GM23338 (cell line): ENCODE data around the gene AKAP9. TPM values are rescaled to one million over a fixed set of nuclear protein-coding genes. Genes with fewer than 3 reads are reported as not detected.

Source experiments
- ATAC-seq: fragments of 200-7000 bp; cut with Tn5 transposase; 3 replicates; pipeline ENCODE4 v1.9.1; 2020
- DNase-seq: peaks from one replicate; pipeline ENCODE4 v3.0.0-alpha.2; 2015; ENCODE audit warnings: low spot score
- H2AFZ ChIP-seq: fragments of 200-600 bp; sonication (generic); 2 replicates; pipeline ENCODE4 v1.8.0; 2016; ENCODE audit warnings: antibody characterized with exemption, mild to moderate bottlenecking, moderate library complexity
- H3F3A ChIP-seq: fragments of 200-600 bp; sonication (generic); replicated peaks from 2 replicates; pipeline ENCODE4 v1.8.0; 2017; ENCODE audit warnings: antibody characterized with exemption, mixed run types, low read depth
- H3K27ac ChIP-seq: fragments of 200-600 bp; sonication (generic); 2 replicates; pipeline ENCODE4 v1.6.1; 2016; ENCODE audit warnings: low read depth
- H3K27me3 ChIP-seq: fragments of 200-600 bp; sonication (generic); 2 replicates; pipeline ENCODE4 v1.8.0; 2016; ENCODE audit warnings: mild to moderate bottlenecking, mixed run types, moderate library complexity; ENCODE audit not compliant: insufficient read depth
- H3K36me3 ChIP-seq: fragments of 200-600 bp; sonication (generic); 2 replicates; pipeline ENCODE4 v1.8.0; 2016; ENCODE audit warnings: mild to moderate bottlenecking; ENCODE audit not compliant: insufficient read depth
- H3K4me1 ChIP-seq: fragments of 200-600 bp; sonication (generic); 2 replicates; pipeline ENCODE4 v1.8.0; 2016; ENCODE audit warnings: mild to moderate bottlenecking, moderate library complexity; ENCODE audit not compliant: insufficient read depth
- H3K4me2 ChIP-seq: fragments of 200-600 bp; sonication (generic); 2 replicates; pipeline ENCODE4 v1.7.1; 2017; ENCODE audit warnings: mixed run types
- H3K4me3 ChIP-seq: fragments of 200-600 bp; sonication (generic); 2 replicates; pipeline ENCODE4 v1.6.1; 2016; ENCODE audit warnings: mixed run types
- H3K79me2 ChIP-seq: fragments of 200-600 bp; sonication (generic); replicated peaks from 2 replicates; pipeline ENCODE4 v1.8.0; 2017; ENCODE audit warnings: mild to moderate bottlenecking; ENCODE audit not compliant: insufficient read depth
- H3K9me2 ChIP-seq: fragments of 200-600 bp; sonication (generic); 2 replicates; pipeline ENCODE4 v1.8.0; 2017; ENCODE audit not compliant: insufficient read depth
- H4K20me1 ChIP-seq: fragments of 200-600 bp; sonication (generic); replicated peaks from 2 replicates; pipeline ENCODE4 v1.8.0; 2017; ENCODE audit warnings: mild to moderate bottlenecking; ENCODE audit not compliant: insufficient read depth
- H3K27ac Mint-ChIP-seq: 2 replicates; pipeline ENCODE4 v1.8.0; 2020; ENCODE audit warnings: inconsistent platforms, mild to moderate bottlenecking, moderate library complexity, mixed read lengths
- H3K27me3 Mint-ChIP-seq: 3 replicates; pipeline ENCODE4 v1.8.0; 2022; ENCODE audit warnings: low read depth, mild to moderate bottlenecking, moderate library complexity, mixed read lengths, inconsistent platforms; ENCODE audit not compliant: insufficient read depth, poor library complexity
- H3K36me3 Mint-ChIP-seq: 3 replicates; pipeline ENCODE4 v1.8.0; 2021; ENCODE audit warnings: low read depth, mild to moderate bottlenecking, inconsistent platforms, moderate library complexity, mixed read lengths
- H3K4me1 Mint-ChIP-seq: 3 replicates; pipeline ENCODE4 v1.8.0; 2020; ENCODE audit warnings: mild to moderate bottlenecking, inconsistent platforms, mixed read lengths
- H3K4me3 Mint-ChIP-seq: 3 replicates; pipeline ENCODE4 v1.8.0; 2021; ENCODE audit warnings: moderate library complexity, mild to moderate bottlenecking, inconsistent platforms, mixed read lengths
- H3K9me3 Mint-ChIP-seq: 3 replicates; pipeline ENCODE4 v1.8.0; 2020; ENCODE audit warnings: moderate library complexity, mild to moderate bottlenecking, inconsistent platforms, mixed read lengths
- CREB1 ChIP-seq: fragments of 250-450 bp; sonication (Bioruptor Pico); IDR thresholded peaks from 2 replicates; pipeline ENCODE4 v1.5.0; 2020; ENCODE audit warnings: low read depth, mild to moderate bottlenecking, moderate library complexity
- CTCF ChIP-seq, 2 experiments: fragments of 200-600 bp in 1 of 2; sonication (generic) in 1 of 2; conservative IDR thresholded peaks; 2 replicates each; pipeline versions ENCODE4 v1.5.1 to v1.6.1; 2016 to 2017; ENCODE audit warnings: antibody characterized with exemption in 2 of 2, low read depth in 2 of 2, mild to moderate bottlenecking in 2 of 2, moderate library complexity in 1 of 2
- ETS1 ChIP-seq: IDR thresholded peaks from 2 replicates; pipeline ENCODE4 v1.6.1; 2016; ENCODE audit warnings: antibody characterized with exemption
- EZH2 ChIP-seq: fragments of 200-600 bp; sonication (generic); IDR thresholded peaks from one replicate; pipeline ENCODE4 v1.8.0; 2017; ENCODE audit warnings: antibody characterized with exemption, mild to moderate bottlenecking, low read depth; ENCODE audit not compliant: unreplicated experiment
- EZH2phosphoT487 ChIP-seq: fragments of 200-600 bp; sonication (generic); IDR thresholded peaks from one replicate; pipeline ENCODE4 v1.8.1; 2018; ENCODE audit warnings: antibody characterized with exemption; ENCODE audit not compliant: unreplicated experiment
- NANOG ChIP-seq: IDR thresholded peaks from 2 replicates; pipeline ENCODE4 v1.6.1; 2016; ENCODE audit warnings: antibody characterized with exemption, borderline replicate concordance
- POLR2AphosphoS5 ChIP-seq: IDR thresholded peaks from 2 replicates; pipeline ENCODE4 v1.6.1; 2016; ENCODE audit warnings: antibody characterized with exemption, low read depth
- REST ChIP-seq: IDR thresholded peaks from one replicate; pipeline ENCODE4 v1.6.1; 2018; ENCODE audit warnings: antibody characterized with exemption; ENCODE audit not compliant: unreplicated experiment
- STAT1 ChIP-seq: IDR thresholded peaks from one replicate; pipeline ENCODE4 v1.6.1; 2016; ENCODE audit warnings: antibody characterized with exemption; ENCODE audit not compliant: unreplicated experiment
- ZNF114 ChIP-seq: fragments of 250-450 bp; sonication (Bioruptor Pico); IDR thresholded peaks from 2 replicates; pipeline ENCODE4 v1.5.0; 2020; ENCODE audit warnings: mild to moderate bottlenecking, moderate library complexity
- ZNF331 ChIP-seq: fragments of 250-450 bp; sonication (Bioruptor Pico); IDR thresholded peaks from 2 replicates; pipeline ENCODE4 v1.5.0; 2020; ENCODE audit warnings: low read depth, mild to moderate bottlenecking, moderate library complexity
- polyA plus RNA-seq: library from polyadenylated mRNA; unstranded; fragments of >200 nt; fragmentation: Nextera tagmentation; extraction: Ambion mirVana; gene quantifications from 2 replicates; pipeline ENCODE4 v1.2.1, GENCODE V29; 2016
- total RNA-seq: library from RNA; depleted of rRNA; stranded (reverse); fragments of >200 nt; shearing (Covaris generic); gene quantifications from 2 replicates; pipeline ENCODE4 v1.2.3, GENCODE V29; 2014

The AKAP9 gene
- total and polyA plus RNA-seq, 2 experiments from 2014 or later = 33.5 to 67.4 TPM

- TF ChIP-seq CTCF (conservative IDR thresholded peaks at IDR 0.05; ENCODE audit: low read depth in 2 of 2) (no peak), ETS1 (no peak), NANOG (no peak), ZNF331 (CRISPR knock-in tag) (no peak), EZH2 (no peak)
Measured at GRCh38 chr7:91910171-91910570, 30.5 kb upstream of the AKAP9 start (continued).

- no peak overlapping the region for H3K27ac Mint-ChIP-seq
- Histone ChIP-seq H3K79me2 (no peaks in the 10 kb centered on the region), H3K4me2 (no peak overlapping the region), H4K20me1 (no peaks in the 10 kb centered on the region), H3F3A (no peaks in the 10 kb centered on the region), H3K27ac (no peak overlapping the region), H3K9me2 (peaks cover 15% of the 10 kb centered on the region; the same call in 1 of the 2 replicates), H3K27me3 (no peaks in the 10 kb centered on the region), H3K36me3 (no peaks in the 10 kb centered on the region), H3K4me1 (peaks cover 5% of the 10 kb centered on the region; the same call in 1 of the 2 replicates), H3K4me3 (no peak overlapping the region), H2AFZ (no peak overlapping the region)
- peaks cover 4% of the 10 kb centered on the region for H3K4me1 Mint-ChIP-seq
- H3K4me3 Mint-ChIP-seq = no peak overlapping the region
- no peak for TF ChIP-seq ZNF331 (CRISPR knock-in tag)
- no peak for TF ChIP-seq EZH2phosphoT487
- no peak for TF ChIP-seq CREB1 (CRISPR knock-in tag)
- no peak for TF ChIP-seq ZNF114 (CRISPR knock-in tag)
- TF ChIP-seq EZH2 = no peak
- TF ChIP-seq NANOG = no peak
- TF ChIP-seq REST = no peak
- TF ChIP-seq ETS1 = no peak
- no peak for TF ChIP-seq POLR2AphosphoS5
- TF ChIP-seq STAT1 = no peak
- peaks cover 3% of the 10 kb centered on the region for H3K27me3 Mint-ChIP-seq
- ATAC-seq = no peak
- H3K36me3 Mint-ChIP-seq = peaks cover 10% of the 10 kb centered on the region
- peaks cover 18% of the 10 kb centered on the region; the same call in 2 of the 3 replicates for H3K9me3 Mint-ChIP-seq
- no peak for DNase-seq
Measured at GRCh38 chr7:91911121-91911520, 29.5 kb upstream of the AKAP9 start.
